Mucosa of descending colon (tissue), 3 donors: Measurements from ENCODE around the gene SUN1. TPM values are rescaled to one million over a fixed set of nuclear protein-coding genes. Genes with fewer than 3 reads are reported as not detected.
A peak's percentile ranks its signal among the peaks of the same experiment; 100 is the strongest.

Source experiments
- ATAC-seq: fragments of 200-7000 bp; cut with Tn5 transposase; one replicate; pipeline ENCODE4 v1.9.1; 2020; ENCODE audit warnings: mild to moderate bottlenecking, moderate library complexity
- DNase-seq, 3 donors: peaks; one replicate each; pipeline ENCODE4 v3.0.0-alpha.2; 2020
- H3K36me3 ChIP-seq: fragments of 200-600 bp; one replicate; pipeline ENCODE4 v1.8.0; 2021; ENCODE audit warnings: low read depth, mild to moderate bottlenecking
- H3K4me1 ChIP-seq: fragments of 200-600 bp; one replicate; pipeline ENCODE4 v1.8.0; 2021; ENCODE audit warnings: low read depth, mild to moderate bottlenecking
- H3K4me3 ChIP-seq: fragments of 200-600 bp; one replicate; pipeline ENCODE4 v1.8.0; 2021; ENCODE audit warnings: mild to moderate bottlenecking
- H3K9me3 ChIP-seq: fragments of 200-600 bp; one replicate; pipeline ENCODE4 v1.8.0; 2021; ENCODE audit warnings: mild to moderate bottlenecking
- CTCF ChIP-seq: fragments of 200-600 bp; IDR thresholded peaks from one replicate; pipeline ENCODE4 v1.8.0; 2022; ENCODE audit warnings: antibody characterized with exemption, mild to moderate bottlenecking
- intact Hi-C, 2 donors: fragments of 100-400 bp; cut with DNase I in 1 of 2; cut with micrococcal nuclease in 1 of 2; formaldehyde crosslinking; loops; one replicate each; pipeline versions ENCODE4 v1.11.0 to v1.11.1; 2022; cut with DNase I, micrococcal nuclease
- total RNA-seq, 3 donors: library from RNA; stranded (reverse); fragmentation: NEBNext Ultra II Directional in 2 of 3; extraction: Animal tissue kit (Norgen Biotek cat#: 25700) in 2 of 3; gene quantifications; one replicate each; pipeline versions ENCODE4 v1.2.1 to v1.2.4, GENCODE V29; 2021 to 2023
- donor health status: DM: no; HTN: no; CAD: no; lungs with moderate emphysema.
- donor health status: DM: no; HTN: no; CAD: no.
- donor health status: DM: no; HTN: yes; CAD: no.

Gene SUN1
- total RNA-seq, 3 donors from 2014 or later: 151 to 179 (median 164) TPM

DNA sequence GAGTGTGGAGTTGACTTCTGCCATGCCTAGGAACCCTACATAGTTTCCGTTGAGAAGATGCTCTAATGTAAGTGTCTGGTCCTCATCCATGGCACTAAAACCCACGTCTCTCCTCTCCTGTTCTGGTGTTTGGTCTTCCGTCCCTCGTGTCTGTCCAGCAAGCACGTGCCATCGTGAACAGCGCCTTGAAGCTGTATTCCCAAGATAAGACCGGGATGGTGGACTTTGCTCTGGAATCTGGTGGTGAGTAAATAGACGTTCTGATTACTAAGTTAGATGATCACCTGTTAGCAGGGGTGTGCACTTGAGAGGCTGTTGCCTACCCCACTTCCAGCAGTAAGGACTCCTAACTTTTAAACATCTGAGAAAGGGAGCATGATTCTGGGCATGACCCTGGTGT is 28.9 kb downstream of the SUN1 start:
- intact Hi-C loops: loop anchor here in 1 of 2 donors (10.0 kb wide), 1 partner anchor 76 kb away; no protein-coding TSS in a partner anchor
- DNase-seq (peak in 1 of 3 donors; percentile 75), ATAC-seq (peak; percentile 92)
- no peaks in the 10 kb centered on the region for H3K9me3 ChIP-seq
- no peak overlapping the region for H3K4me3 ChIP-seq
- H3K4me1 ChIP-seq: peaks cover 11% of the 10 kb centered on the region
- TF ChIP-seq CTCF: no peak
- H3K36me3 ChIP-seq: peaks cover 9% of the 10 kb centered on the region

- no peak for TF ChIP-seq CTCF
- intact Hi-C loops: loop anchor here in 1 of 2 donors (10.0 kb wide), 1 partner anchor 77 kb away; no protein-coding TSS in a partner anchor
- peaks cover 14% of the 10 kb centered on the region for H3K4me1 ChIP-seq
- no peak overlapping the region for H3K4me3 ChIP-seq
- peaks cover 5% of the 10 kb centered on the region for H3K36me3 ChIP-seq
- no peaks in the 10 kb centered on the region for H3K9me3 ChIP-seq
- no peak for ATAC-seq
- no peak for DNase-seq
These were observed 29.9 kb downstream of the SUN1 start for GRCh38 chr7:862157-862556.

DNA sequence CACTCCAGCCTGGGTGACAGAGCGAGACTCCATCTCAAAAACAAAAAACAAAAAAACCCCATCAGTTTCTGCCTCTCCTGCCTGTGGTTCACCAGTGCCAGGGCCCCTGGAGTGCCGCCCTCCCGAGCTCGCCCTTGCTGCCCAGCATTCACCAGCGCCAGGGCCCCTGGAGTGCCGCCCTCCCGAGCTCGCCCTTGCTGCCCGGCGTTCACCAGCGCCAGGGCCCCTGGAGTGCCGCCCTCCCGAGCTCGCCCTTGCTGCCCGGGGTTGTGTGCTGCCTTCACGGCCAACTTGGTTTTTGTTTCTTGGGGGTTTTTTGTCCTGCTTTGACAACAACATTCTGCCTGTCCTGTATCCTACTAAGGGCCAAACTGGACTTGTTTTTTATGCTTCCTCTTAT is 30.8 kb downstream of the SUN1 start:
- no peak overlapping the region for H3K4me3 ChIP-seq
- no peak for DNase-seq
- intact Hi-C loops: loop anchor here in 1 of 2 donors (10.0 kb wide), 1 partner anchor 78 kb away; no protein-coding TSS in a partner anchor
- no peak for TF ChIP-seq CTCF
- H3K4me1 ChIP-seq: peaks cover 24% of the 10 kb centered on the region
- H3K9me3 ChIP-seq: no peaks in the 10 kb centered on the region
- ATAC-seq: no peak
- peaks cover 5% of the 10 kb centered on the region for H3K36me3 ChIP-seq

GRCh38 chr7:865921-866320 is 33.6 kb downstream of the SUN1 start:
- intact Hi-C loops: loop anchor here in 1 of 2 donors (10.0 kb wide), 1 partner anchor 81 kb away; no protein-coding TSS in a partner anchor
- ATAC-seq (no peak), DNase-seq (peak in 1 of 3 donors; percentile 40)
- Histone ChIP-seq H3K4me3 (no peak overlapping the region), H3K4me1 (peaks cover 24% of the 10 kb centered on the region), H3K36me3 (peaks cover 5% of the 10 kb centered on the region), H3K9me3 (no peaks in the 10 kb centered on the region)
- TF ChIP-seq CTCF: no peak

DNA sequence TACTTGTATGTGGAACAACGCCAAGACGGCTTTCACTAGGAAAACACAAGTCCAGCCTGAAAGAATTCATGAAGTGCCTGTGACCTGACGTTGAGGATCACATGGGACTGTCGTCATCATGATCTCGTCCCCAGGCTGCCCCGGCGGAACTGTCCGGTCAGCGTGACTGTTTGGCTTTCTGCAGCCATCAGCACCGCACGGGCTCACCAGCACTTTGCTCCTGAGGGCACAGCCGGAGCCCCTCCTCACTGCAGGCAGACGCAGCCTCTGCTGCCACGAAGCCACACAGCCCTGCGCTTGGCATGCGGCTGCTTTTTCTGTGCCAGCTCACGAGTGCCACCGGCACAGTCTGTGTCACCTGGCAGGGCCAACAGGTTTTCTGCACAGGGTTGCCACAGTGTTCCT is 34.7 kb downstream of the SUN1 start:
- no peaks in the 10 kb centered on the region for H3K9me3 ChIP-seq
- ATAC-seq: peak; percentile 62
- intact Hi-C loops: loop anchor here in 1 of 2 donors (10.0 kb wide), 1 partner anchor 82 kb away; no protein-coding TSS in a partner anchor
- peaks cover 14% of the 10 kb centered on the region for H3K4me1 ChIP-seq
- DNase-seq: peak in 2 of 3 donors; percentile 61 to 62
- H3K36me3 ChIP-seq: peaks cover 2% of the 10 kb centered on the region
- no peak overlapping the region for H3K4me3 ChIP-seq
- no peak for TF ChIP-seq CTCF
